Panc1 (cell line): ENCODE results near the gene GAB4. TPM values are rescaled to one million over a fixed set of nuclear protein-coding genes. Genes with fewer than 3 reads are reported as not detected.

Experiments used
- ATAC-seq: fragments of 200-7000 bp; cut with Tn5 transposase; 2 replicates; pipeline ENCODE4 v1.9.1; 2020; ENCODE audit warnings: mild to moderate bottlenecking, moderate library complexity
- BruUV-seq: library from RNA; stranded (reverse); fragments of 400-500 nt; replicated peaks from 2 replicates; lab custom pipeline; 2021; lab: Mats Ljungman, UMichigan
- CTCF ChIA-PET: fragments of 300-600 bp; sonication (Branson Sonifier 250); formaldehyde crosslinking; loops from one replicate; lab custom pipeline; 2022; ENCODE audit warnings: antibody characterized with exemption; lab: Charles Lee
- POLR2A ChIA-PET: fragments of 300-600 bp; sonication (Branson Sonifier 250); formaldehyde crosslinking; loops from one replicate; lab custom pipeline; 2022; ENCODE audit warnings: antibody characterized with exemption; lab: Charles Lee
- DNase-seq: peaks from one replicate; pipeline ENCODE4 v3.0.0-alpha.2; 2010; ENCODE audit warnings: low read depth, low spot score
- H3K27ac ChIP-seq: 2 replicates; pipeline ENCODE4 v1.5.1; 2011; ENCODE audit warnings: mild to moderate bottlenecking, low read length, inconsistent platforms
- H3K27me3 ChIP-seq: fragments of 200-500 bp; sonication (Bioruptor generic); 2 replicates; pipeline ENCODE4 v1.6.0; 2014; ENCODE audit warnings: low read length, inconsistent platforms; ENCODE audit not compliant: control insufficient read depth, insufficient read depth
- H3K36me3 ChIP-seq: fragments of 200-500 bp; sonication (Bioruptor generic); 2 replicates; pipeline ENCODE4 v1.5.1; 2014; ENCODE audit warnings: inconsistent platforms, mild to moderate bottlenecking, low read length, moderate library complexity; ENCODE audit not compliant: control insufficient read depth, insufficient read depth
- H3K4me1 ChIP-seq: 2 replicates; pipeline ENCODE4 v1.5.1; 2011; ENCODE audit warnings: inconsistent platforms, mild to moderate bottlenecking, low read length, moderate library complexity; ENCODE audit not compliant: control insufficient read depth, insufficient read depth
- H3K4me3 ChIP-seq, 2 experiments: 2 replicates each; pipeline ENCODE4 v1.5.1; 2011 to 2012; ENCODE audit warnings: low read depth in 2 of 2, low read length in 2 of 2, mild to moderate bottlenecking in 2 of 2, inconsistent platforms in 1 of 2, moderate library complexity in 1 of 2
- H3K9me3 ChIP-seq: fragments of 200-500 bp; sonication (Bioruptor generic); 2 replicates; pipeline ENCODE4 v1.5.1; 2014; ENCODE audit warnings: low read depth, mild to moderate bottlenecking, inconsistent platforms, low read length, moderate library complexity; ENCODE audit not compliant: control insufficient read depth, insufficient read depth
- POLR2AphosphoS5 ChIP-seq: IDR thresholded peaks from 2 replicates; pipeline ENCODE4 v1.6.1; 2012; ENCODE audit warnings: mild to moderate bottlenecking, low read depth, low read length, moderate library complexity
- REST ChIP-seq, 2 experiments: IDR thresholded peaks; 2 replicates each; pipeline ENCODE4 v1.6.1; 2011 to 2012; ENCODE audit warnings: low read depth in 2 of 2, control low read depth in 1 of 2, low read length in 1 of 2, mild to moderate bottlenecking in 1 of 2, moderate library complexity in 1 of 2; ENCODE audit not compliant: insufficient read depth in 1 of 2
- SIN3A ChIP-seq: IDR thresholded peaks from 2 replicates; pipeline ENCODE4 v1.6.1; 2012; ENCODE audit warnings: low read depth, mild to moderate bottlenecking, low read length, moderate library complexity, borderline replicate concordance; ENCODE audit not compliant: insufficient read depth
- TCF7L2 ChIP-seq: IDR thresholded peaks from 2 replicates; pipeline ENCODE4 v1.6.1; 2011; ENCODE audit warnings: mild to moderate bottlenecking, low read depth, low read length, inconsistent platforms
- in situ Hi-C: cut with HindIII; loops from 2 replicates; pipeline ENCODE4 v1.10.0; 2016; ENCODE audit warnings: low sequenced_read_pairs, low pct_unique_long_range_greater_than_20kb
- intact Hi-C: fragments of 100-400 bp; cut with micrococcal nuclease; formaldehyde crosslinking; loops from one replicate; pipeline ENCODE4 v1.10.0; 2022; ENCODE audit not compliant: unreplicated experiment
- total RNA-seq: library from RNA; stranded (reverse); gene quantifications from one replicate; pipeline ENCODE4 v1.2.1, GENCODE V29; 2021; ENCODE audit not compliant: unreplicated experiment
- TF ChIP-seq, protein P1 (sequence below): fragments of 450-650 bp; IDR thresholded peaks from 2 replicates; pipeline ENCODE4 v1.5.1; 2017; ENCODE audit warnings: mild to moderate bottlenecking

GAB4 gene
- total RNA-seq, 1 experiment from 2014 or later, result not detected

- Histone ChIP-seq H3K36me3 (no peaks in the 10 kb centered on the region), H3K9me3 (no peaks in the 10 kb centered on the region), H3K4me1 (no peaks in the 10 kb centered on the region), H3K27me3 (no peaks in the 10 kb centered on the region), H3K27ac (no peak overlapping the region), H3K4me3 (no peak overlapping the region)
- ATAC-seq (no peak), DNase-seq (no peak)
- ChIA-PET CTCF (no interaction called here), POLR2A (no interaction called here)
- intact Hi-C loops, result no loop called here
- BruUV-seq, result no TSS peak
- in situ Hi-C loops, result no loop called here
- TF ChIP-seq POLR2AphosphoS5 (no peak), TCF7L2 (no peak), REST (IDR thresholded peaks at IDR 0.05; ENCODE audit: insufficient read depth in 1 of 2, low read depth in 2 of 2, low read length in 1 of 2) (no peak), SIN3A (no peak)
- TF ChIP-seq, protein P1, sequence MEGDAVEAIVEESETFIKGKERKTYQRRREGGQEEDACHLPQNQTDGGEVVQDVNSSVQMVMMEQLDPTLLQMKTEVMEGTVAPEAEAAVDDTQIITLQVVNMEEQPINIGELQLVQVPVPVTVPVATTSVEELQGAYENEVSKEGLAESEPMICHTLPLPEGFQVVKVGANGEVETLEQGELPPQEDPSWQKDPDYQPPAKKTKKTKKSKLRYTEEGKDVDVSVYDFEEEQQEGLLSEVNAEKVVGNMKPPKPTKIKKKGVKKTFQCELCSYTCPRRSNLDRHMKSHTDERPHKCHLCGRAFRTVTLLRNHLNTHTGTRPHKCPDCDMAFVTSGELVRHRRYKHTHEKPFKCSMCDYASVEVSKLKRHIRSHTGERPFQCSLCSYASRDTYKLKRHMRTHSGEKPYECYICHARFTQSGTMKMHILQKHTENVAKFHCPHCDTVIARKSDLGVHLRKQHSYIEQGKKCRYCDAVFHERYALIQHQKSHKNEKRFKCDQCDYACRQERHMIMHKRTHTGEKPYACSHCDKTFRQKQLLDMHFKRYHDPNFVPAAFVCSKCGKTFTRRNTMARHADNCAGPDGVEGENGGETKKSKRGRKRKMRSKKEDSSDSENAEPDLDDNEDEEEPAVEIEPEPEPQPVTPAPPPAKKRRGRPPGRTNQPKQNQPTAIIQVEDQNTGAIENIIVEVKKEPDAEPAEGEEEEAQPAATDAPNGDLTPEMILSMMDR, result no peak
Measured at GRCh38 chr22:16959345-16959930, 48.6 kb downstream of the GAB4 start.

DNA sequence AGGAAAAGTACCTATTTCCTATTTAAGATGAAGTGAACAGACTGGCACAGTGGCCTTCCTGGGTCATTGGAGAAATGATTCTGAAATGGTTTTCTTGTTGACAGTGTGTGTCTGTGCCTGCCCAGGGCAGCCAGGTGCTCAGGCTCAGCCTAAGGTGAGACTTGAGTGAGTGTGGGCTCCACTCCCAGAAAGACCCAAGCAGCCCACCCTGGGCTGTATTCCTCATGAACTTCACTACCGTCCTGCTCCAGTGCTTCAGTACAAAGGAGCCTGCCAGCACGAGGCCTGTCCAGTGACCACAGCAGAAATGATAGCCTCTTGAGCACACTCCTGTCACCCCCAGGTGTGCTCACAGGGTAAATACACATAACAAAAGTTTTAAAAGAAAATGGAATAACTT lies 49.5 kb downstream of the GAB4 start:
- BruUV-seq, result no TSS peak
- H3K4me3 ChIP-seq, result no peak overlapping the region
- no peaks in the 10 kb centered on the region for H3K27me3 ChIP-seq
- no peaks in the 10 kb centered on the region for H3K4me1 ChIP-seq
- POLR2A ChIA-PET, result no interaction called here
- H3K9me3 ChIP-seq, result no peaks in the 10 kb centered on the region
- intact Hi-C loops (no loop called here), in situ Hi-C loops (no loop called here)
- ATAC-seq (no peak), DNase-seq (no peak)
- H3K27ac ChIP-seq, result no peak overlapping the region
- CTCF ChIA-PET, result no interaction called here
- no peaks in the 10 kb centered on the region for H3K36me3 ChIP-seq
- TF ChIP-seq POLR2AphosphoS5, result no peak
- no peak for TF ChIP-seq REST (IDR thresholded peaks at IDR 0.05; ENCODE audit: insufficient read depth in 1 of 2, low read depth in 2 of 2, low read length in 1 of 2)
- no peak for TF ChIP-seq TCF7L2
- TF ChIP-seq, protein P1, result no peak
- no peak for TF ChIP-seq SIN3A
